Measurements from ENCODE around the gene RPTOR.
"Not testable (repeated sequence)": the region's sequence is repeated elsewhere in the genome, so short reads cannot be mapped to it uniquely, and the experiment has no call there.

The RPTOR gene

DNA sequence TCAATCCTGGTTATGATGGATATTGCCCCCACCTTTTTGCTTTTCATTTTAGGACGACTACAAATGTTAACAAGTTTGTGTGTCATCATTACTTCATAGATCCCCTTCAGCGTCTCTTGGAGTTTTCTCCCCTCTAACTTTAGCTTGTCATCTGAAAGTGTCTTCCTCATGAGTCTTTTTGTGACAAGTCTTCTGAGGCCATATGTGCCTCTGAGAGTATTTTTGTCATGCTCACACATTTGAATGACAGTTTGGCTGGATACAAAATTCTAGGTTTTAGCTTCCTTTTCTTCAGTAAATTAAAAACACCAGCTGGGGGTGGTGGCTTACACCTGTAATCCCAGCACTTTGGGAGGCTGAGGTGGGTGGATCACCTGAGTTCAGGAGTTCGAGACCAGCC lies 243.2 kb downstream of the RPTOR start:
- DNase-seq: no peak

DNA sequence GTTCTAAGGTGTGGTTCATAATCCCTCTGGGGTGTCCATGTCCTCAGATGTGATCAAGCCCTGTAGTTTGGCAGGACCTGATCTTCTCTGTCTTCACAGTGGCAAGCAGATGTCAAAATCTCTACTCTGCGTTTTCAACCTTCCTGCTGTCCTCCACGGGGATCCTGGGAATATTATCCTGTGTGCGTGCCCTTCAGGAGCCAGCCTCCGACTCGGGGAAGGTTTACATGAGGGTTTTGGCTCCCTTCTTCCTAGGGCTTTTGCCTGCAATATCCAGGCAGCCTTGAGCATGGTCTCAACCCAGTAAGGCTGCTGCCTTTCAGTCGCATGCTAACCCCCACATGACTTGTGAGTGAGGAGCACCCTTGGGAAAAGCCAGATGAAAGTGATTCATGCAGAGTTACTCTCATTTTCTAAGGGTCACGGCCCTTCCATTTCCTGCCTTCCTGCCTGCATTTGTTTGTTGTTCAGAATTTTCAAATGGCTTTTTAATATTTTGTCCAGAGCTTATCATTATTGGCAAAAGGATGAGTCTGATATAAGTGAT lies 244.8 kb downstream of the RPTOR start:
- DNase-seq: no peak

DNA sequence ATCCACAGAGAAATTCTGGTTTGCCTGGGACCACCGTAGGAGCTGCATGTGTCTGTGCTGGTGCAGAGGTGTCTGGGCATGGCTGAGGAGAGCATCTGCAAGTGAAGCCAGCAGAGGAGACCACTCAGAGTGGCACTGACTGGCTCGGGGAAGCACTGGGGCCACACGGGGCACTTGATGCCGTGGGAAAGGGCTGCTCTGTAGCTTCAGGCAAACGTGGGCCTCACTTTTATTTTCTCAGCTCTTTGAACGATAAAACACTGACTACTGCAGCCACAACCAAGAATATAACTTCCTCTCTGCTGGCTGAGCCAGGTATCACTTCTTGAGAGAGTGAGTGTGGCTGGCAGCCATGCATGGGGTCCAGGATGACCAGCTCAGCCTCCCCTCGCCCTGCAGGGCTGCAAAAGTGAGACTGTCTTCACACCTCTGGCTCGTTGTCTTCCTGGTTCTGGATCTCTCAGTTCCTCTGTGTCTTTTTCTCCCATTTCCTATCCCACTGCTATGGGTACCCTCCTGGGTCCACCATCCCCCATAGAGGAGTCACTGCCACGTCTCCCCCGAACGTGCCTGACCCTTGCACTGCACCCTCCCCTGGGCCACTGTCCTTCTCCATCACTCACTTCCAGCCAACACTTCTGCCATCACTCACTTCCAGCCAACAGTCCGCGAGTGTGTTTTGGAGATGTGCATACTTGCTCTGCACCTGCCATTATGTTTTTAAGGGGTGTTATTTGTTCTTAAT lies 245.6 kb downstream of the RPTOR start:
- DNase-seq: no peak

DNA sequence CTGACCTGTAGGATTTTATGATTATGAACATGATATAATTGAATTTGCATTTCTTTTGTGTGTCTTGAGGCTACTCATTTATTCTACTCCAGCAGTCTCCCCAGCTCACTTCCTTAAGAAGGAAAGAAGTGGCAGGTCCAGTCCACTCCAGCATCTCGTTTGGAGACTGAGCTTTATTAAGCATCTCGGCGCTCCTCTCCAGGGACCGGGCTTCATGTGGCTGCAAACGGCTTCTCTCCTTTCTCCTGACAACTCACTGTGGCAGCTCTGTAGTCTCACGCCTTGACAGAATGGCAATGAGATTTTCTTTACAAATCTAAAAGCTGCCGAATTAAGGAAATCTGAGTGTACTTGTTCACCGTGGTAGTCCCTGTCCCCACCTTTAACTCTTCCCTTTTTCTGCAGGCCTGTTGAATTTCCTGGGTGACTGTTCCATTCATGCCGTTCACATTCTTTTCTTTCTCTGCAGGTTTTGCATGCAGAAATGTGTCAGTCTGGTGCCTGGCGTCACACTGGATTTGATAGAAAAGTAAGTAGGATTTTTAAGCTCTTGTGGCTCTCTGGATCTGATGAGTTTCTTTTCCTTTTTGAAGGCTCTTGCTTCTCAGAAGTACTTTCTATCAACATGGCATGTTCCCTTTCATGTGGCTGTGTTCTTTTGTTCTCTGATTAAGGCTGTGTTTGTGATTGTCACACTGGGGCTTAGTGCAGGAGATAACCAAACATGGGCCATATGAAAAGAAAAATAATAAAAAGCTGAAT lies 246.5 kb downstream of the RPTOR start:
- no peak for DNase-seq

DNA sequence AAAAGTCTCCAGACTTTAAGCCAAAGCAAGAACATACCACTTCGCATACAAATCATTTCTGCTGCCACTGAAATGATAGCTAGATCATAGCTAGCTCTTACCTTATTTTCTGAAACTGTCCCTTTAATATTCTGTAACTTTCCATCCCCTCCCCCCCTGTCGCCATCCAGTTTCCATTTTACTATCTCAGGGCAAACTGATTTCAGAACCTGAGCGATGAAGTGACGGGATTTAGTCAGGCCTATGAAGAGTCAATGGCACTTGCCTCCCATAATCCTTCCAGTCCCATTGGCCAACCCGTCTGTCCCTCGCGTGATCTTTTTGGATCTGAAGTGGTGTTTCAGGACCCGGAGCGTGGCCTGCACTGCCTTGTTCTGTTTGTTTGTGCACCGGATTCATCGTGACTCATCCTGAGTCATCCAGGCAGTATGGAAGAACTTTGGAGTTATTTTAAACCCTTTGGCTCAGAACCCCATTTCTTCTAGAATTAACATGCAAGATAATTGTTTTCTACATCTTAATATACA lies 247.2 kb downstream of the RPTOR start:
- DNase-seq: no peak

DNA sequence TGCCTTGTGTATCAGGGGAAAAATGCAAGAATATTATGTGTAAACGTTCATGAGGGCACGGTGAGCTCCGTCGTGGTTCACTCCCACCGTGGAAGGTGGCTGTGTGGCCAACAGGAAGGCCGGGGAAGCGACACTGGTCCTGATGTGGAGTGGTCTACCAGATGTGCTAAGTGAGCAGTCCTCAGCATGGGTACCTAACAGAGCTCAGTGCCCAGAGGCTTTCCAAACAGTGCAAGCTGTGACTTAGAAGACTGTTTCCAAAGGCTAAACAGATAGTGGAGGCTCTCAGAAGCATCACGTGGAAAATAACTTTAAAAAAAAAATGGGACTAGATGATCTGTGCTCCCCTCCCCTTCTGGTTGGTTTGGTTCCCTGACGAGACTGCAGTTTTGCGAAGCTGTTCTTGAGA lies 247.7 kb downstream of the RPTOR start:
- no peak for DNase-seq

DNA sequence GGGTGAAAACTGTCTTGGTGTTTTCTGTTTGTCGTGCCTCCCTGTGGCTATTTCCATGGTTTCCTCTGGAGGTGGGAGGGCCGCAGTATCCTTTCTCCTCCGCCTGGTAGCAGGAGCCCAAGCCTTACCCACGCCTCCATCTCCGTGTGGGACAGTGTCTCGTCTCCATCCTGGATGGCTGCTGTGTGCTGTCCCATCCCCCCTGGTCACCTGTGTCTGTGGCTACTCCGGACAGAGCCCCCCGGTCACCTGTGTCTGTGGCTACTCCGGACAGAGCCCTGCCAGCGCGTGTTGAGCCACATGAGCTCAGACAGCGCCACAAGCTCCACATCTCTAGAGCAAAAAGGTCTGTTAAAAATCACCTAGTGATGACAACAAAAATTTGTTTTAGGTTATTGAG lies 248.8 kb downstream of the RPTOR start:
- no peak for DNase-seq

DNA sequence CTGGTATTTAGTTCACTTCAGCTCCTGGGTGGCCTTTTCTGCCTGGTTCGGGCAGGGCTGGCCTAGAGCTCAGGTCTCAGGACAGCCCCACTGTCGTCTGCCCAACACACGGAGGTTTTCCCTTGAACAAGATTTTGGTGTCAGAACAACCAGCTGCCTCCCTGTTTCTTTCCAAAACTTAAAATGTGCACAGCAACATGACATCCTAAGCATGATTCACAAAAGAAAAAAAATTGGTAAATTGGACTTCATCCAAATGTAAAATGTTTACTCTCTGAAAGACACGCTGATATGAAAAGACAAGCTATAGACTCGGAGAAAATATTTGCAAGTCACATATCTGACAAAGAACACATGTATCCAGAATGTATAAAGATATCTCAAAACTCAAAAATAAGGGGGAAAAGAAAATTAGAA lies 249.2 kb downstream of the RPTOR start:
- no peak for DNase-seq

DNA sequence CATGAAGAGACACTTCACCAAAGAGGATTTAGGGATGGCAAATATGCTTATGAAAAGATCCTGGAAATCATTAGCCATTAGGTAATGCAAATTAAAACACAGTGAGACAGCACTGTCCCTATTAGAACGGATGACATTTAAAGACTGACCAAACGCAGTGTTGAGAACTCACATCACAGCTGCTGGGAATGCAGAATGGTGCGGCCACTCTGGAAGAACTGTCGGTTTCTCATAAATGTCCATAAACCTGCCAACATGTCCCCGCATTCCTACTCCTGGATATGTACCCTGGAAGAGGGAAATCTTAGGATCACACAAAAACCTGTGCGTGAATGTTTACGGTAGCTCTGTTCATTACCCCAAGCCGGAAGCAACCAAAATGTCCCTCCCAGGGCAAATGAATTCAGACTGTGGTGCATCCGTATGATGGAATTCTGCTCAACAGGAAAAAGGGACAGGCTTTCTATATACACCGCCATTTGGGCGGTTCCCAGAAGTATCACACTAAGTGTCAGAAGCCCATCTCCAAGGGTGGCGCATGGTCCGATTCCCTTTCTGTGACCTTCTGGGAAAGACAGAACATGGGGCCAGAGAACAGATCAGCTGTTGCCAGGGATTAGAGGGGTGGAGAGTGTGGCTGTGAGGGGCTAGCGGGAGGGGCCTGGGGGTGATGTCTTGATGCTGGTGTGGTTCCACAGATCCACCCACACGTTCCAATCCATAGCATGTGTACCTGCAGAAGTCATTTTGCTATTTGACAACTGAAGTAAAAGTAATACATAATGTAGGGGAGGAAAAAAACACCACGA lies 249.8 kb downstream of the RPTOR start:
- DNase-seq: no peak

DNA sequence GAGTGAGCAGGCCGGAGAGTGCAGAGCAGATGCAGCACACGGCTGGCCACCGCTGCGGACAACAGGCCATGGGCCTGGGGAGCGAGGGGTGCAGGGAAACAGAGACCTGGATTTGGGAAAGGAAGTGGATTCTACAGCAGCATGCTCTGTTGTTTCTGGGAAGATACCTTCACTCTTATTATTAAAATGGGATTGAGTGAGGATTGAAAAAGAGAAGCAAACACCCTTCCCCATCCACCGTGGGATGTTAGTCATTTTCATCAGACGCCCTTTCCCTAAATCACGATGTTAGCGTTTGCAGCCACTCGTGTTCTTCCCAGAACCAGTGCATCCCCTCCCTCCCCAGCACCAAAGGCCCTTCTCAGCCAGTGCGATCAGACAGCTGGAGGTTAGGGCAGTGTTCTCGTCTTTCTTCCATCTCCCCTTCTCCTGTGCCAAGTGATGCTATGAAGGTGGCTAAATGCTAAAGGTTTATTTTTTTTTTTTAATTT lies 250.5 kb downstream of the RPTOR start:
- DNase-seq: no peak

DNA sequence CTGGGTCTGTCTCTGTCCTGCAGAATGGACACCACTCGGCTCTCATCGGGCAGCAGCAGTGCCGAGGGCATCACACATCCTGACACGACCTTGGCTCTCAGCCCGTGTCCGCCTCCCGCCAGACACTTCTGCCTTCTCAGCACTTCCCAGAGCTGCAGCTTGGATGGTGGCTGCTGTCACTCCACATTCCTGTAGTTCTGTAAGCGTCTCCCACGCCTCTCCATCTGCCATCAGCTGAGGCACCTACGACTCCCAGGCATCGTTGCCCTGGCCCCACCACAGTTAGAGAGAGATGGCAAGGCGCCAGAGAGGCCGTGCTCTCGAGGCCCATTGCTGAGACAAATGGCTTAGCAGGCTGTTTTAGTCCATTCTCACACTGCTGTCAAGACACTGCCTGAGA lies 251.1 kb downstream of the RPTOR start:
- DNase-seq: peak; percentile 58

DNA sequence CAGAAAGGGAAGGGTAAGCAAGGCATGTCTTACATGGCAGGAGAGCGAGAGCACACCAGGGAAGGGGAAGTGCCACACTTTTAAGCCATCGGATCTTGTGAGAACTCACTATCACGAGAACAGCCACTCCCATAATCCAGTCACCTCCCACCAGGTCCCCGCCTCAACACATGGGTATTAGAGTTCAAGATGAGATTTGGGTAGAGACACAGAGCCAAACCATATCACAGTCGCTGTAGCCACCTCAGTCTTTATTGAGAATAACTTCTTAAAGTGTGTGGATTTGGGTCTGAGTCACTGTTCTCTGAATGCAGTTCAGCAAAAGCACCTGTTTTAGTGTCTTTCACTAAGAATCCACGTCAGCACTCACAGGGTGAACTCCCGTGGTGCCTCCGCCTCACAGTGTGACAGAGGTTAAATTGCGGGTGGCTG lies 251.8 kb downstream of the RPTOR start:
- no peak for DNase-seq

DNA sequence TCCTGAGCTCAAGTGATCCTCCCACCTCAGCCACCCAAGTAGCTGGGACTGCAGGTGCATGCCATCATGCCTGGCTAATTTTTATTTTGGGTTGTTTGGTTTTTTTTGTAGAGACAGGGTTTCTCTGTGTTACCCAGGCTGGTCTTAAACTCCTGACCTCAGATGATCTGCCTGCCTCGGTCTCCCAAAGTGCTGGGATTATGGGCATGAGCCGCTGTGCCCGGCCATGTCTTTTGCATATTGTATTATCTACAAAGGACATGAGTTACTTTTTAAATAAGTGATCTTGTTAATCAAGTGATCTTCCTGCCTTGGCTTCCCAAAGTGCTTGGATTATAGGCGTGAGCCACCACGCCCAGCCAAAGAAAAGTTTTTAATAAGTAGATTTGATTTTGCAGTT lies 252.6 kb downstream of the RPTOR start:
- not testable (repeated sequence) for DNase-seq

DNA sequence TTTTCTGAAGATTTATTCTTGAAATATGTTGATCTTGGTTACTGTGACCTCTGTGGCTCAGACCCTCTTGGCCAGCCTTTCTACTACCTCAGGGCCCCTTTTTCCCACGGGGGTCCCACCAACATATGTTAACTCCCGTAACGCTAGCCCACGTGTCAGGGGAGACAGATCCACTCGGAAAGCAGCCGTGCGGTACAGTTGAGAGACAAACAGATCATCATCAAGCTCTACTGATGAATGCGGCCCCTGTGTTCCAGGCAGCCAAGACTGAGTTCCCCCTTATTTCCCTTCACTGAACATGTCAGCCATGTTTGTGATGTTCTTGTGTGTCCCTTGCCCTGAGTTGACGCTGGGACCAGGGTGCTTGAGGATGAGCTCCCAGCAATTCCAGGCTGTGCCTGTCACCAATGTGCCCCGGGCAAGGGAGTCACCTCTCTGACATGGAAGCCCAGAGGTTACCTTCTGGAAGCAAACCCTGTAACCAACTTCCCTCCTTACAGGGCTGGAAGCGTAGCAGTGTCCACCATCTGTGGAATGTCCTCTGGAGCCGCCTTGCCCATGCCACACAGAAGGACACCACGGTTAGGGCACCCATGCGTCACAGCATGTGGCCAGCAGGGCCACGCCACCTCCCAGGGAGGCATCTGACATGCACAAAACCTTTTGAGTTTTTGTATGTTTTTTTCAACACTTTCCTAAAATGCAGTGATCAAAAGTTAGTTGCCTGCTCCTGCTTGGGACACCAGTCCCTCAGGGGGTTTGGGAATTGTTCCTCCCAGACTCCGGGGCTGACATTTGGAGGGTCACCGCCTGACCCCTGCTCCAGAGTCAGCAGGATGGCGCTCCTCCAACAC lies 253.3 kb downstream of the RPTOR start:
- no peak for DNase-seq

DNA sequence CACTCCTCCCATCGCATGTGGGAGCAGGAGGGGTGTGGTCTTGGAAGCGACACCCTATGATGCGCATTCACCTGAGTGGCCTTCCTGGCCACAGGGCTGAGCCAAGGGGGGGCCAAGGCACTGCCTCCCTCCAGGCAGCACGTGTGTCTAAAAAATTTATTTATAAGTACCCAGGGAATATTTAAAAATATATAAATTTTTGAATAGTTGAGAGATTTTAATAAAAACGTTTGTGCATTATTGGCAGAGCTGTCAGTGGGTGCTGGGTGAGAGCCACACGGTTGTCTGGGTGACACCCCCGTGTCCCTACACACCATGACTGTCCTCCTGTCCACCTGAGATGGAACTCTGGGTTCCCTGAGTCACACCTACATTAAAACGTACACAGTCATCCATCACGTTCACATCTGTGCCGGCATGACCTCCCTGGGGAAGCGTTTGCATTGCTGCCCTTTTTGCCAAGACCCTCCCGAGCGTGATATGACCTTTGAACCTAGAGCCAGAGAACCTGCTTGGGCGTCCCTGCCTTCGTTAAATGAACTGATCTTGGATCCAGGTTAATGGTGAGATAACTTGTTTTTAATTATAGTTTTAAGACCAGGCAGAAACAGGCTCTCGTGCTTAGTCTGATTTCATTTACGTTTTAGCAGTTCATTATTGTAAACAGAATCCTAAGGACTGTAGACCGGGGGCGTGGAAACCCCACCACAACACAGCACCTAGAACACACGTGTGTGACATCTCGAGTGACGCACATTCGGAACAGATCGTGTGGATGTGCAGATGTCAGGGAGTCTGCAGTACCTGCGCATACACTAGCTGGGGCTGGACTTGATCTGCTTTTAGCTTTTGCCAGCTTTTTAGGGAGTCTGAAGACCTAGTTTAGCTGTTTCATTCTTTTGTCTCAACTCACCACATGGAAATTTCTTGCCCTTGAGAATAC lies 254.2 kb downstream of the RPTOR start:
- DNase-seq: no peak

DNA sequence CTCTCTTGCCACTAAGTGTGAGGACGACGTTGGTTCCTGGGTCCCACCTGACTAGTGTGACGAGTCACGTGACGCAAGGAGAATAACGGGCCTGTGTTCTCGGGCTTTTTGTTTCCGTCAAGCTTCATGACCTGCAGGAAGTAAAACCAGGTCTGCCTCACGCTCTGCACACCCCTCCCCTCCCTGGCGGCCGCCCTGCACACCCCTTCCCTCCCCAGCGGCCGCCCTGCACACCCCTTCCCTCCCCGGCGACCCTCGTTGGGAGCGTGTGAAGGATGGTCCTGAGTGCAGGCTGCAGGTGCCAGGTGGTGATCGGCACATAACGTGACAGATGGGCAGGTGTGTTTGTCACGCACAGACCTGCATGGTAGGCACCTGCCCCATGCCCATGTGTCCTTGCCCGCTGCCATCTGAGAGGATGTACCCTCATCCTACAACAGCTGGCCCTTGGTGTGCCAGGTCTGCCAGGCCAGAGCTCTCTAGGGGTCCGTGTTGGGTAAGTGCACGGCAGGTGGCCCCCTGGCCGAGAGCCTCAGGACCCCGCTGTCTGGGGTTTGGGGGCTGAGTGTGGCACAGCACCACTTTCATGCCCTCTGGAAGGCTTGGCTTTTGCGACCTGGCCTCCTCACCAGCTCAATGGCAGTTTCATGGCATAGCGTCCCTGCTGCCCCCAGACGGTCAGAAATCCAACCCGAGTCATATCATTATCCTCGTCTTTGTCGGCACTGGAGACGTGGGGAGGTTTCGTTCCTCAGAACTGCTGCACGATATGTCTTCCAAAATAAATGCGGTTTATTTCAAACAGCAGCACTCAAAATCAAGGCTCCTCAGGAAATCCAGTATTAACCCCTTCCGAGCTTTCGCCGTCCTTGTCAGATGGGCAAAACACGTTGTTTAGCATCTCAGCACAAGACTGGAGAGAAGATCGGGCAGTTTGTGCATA lies 255.2 kb downstream of the RPTOR start:
- no peak for DNase-seq

DNA sequence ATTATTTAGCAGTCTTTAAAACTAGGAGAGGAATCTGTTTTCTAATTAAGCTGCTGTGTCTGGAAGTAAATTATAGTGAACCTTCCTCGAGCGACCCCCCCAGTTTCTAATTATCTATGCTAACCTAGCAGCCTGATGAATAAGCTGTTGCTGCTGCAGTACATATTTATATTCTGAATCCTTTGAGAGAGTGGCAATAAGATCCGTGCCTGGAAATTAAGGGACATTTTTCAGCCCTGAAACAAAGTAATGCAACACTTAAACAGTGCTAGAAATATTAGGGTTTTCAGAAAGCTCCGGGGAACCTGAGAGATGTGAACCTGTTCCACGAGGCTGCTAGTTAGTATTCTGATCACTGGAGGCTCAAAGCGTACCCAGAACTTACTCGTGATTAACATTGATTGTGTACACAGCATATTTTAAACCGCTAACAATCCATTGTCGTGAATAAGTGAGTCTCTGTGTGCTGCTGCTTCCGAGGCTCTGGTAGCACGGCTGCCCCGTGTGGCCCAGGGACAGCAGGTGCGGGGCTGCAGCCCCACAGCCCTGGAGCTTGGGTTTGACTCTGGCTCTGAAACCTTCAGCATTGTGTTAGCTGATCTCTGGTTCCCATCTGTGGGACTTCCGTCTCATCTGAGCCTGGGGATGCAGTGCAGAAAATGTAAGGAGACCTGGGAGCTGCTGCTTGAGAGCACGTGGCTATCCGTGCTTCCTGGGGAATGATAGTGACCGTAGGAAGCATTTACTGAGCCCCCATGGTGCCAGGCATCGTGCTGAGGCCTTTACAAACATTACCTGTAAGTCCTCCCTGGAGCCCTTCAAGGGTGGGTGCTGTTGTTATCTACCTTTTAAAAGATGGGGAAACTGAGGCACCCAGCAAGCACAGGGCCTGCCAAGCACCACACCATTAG lies 256.1 kb downstream of the RPTOR start:
- DNase-seq: no peak
